ENCODE measurements around the gene ASB10. TPM values are rescaled to one million over a fixed set of nuclear protein-coding genes. Genes with fewer than 3 reads are reported as not detected.

The ASB10 gene
- total RNA-seq, 1 experiment from 2014 or later: not detected

DNA sequence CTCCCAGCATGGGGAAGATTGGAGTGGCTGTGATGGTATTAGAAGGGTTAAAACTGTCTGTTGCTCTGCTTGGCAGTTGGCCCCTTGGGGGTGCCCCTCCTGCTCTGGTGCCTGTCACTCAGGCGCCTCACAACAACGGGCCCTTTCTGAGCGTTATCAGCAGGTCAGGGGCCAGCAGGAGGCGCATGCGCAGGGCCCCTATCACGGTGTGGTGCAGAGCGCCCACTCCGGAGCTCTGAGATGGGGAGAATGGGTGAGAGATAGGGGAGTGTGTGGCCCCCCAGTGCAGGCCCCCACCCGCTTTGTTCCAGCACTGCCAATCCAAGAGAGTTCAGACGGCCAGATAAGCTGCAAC lies 44.4 kb downstream of the ASB10 start (continued):
- TF ChIP-seq, protein P1, sequence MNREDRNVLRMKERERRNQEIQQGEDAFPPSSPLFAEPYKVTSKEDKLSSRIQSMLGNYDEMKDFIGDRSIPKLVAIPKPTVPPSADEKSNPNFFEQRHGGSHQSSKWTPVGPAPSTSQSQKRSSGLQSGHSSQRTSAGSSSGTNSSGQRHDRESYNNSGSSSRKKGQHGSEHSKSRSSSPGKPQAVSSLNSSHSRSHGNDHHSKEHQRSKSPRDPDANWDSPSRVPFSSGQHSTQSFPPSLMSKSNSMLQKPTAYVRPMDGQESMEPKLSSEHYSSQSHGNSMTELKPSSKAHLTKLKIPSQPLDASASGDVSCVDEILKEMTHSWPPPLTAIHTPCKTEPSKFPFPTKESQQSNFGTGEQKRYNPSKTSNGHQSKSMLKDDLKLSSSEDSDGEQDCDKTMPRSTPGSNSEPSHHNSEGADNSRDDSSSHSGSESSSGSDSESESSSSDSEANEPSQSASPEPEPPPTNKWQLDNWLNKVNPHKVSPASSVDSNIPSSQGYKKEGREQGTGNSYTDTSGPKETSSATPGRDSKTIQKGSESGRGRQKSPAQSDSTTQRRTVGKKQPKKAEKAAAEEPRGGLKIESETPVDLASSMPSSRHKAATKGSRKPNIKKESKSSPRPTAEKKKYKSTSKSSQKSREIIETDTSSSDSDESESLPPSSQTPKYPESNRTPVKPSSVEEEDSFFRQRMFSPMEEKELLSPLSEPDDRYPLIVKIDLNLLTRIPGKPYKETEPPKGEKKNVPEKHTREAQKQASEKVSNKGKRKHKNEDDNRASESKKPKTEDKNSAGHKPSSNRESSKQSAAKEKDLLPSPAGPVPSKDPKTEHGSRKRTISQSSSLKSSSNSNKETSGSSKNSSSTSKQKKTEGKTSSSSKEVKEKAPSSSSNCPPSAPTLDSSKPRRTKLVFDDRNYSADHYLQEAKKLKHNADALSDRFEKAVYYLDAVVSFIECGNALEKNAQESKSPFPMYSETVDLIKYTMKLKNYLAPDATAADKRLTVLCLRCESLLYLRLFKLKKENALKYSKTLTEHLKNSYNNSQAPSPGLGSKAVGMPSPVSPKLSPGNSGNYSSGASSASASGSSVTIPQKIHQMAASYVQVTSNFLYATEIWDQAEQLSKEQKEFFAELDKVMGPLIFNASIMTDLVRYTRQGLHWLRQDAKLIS (CRISPR knock-in tag; IDR thresholded peaks at IDR 0.05; ENCODE audit: borderline replicate concordance): no peak
- TF ChIP-seq, protein P2, sequence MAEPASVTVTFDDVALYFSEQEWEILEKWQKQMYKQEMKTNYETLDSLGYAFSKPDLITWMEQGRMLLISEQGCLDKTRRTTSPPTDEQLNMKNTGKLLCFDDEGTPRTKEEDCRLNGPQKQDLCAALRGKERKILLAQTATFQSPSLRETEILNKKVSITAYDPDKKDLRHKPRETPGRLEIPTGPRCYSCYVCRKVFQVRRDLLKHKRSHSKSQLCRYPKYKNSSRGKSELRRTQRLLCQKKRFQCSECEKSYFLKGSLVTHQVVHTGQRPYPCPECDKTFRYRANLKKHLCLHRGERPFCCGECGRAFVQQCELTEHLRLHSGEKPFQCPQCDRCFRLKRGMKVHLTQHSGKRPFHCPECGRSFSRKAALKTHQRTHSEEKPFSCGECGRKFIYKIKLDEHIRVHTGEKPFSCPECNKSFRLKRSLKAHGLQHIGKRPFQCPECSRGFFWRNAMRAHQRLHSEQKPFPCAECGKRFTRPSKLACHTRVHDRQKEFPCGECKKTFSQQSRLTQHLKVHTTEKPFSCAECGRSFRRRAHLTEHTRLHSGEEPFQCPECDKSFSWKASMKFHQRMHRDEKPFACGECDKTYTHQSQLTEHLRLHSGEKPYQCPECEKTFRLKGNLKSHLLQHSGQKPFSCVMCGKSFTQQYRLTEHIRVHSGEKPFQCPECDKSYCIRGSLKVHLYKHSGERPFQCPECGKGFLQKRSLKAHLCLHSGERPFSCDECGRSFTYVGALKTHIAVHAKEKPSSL (CRISPR knock-in tag; conservative IDR thresholded peaks at IDR 0.05): no peak
- TF ChIP-seq TEAD4 (CRISPR knock-in tag; IDR thresholded peaks at IDR 0.05) (no peak), GRHL2 (CRISPR knock-in tag; IDR thresholded peaks at IDR 0.05; ENCODE audit: insufficient replicate concordance, severe bottlenecking) (no peak)
- TF ChIP-seq, protein P3, sequence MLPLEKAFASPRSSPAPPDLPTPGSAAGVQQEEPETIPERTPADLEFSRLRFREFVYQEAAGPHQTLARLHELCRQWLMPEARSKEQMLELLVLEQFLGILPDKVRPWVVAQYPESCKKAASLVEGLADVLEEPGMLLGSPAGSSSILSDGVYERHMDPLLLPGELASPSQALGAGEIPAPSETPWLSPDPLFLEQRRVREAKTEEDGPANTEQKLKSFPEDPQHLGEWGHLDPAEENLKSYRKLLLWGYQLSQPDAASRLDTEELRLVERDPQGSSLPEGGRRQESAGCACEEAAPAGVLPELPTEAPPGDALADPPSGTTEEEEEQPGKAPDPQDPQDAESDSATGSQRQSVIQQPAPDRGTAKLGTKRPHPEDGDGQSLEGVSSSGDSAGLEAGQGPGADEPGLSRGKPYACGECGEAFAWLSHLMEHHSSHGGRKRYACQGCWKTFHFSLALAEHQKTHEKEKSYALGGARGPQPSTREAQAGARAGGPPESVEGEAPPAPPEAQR (CRISPR knock-in tag; IDR thresholded peaks at IDR 0.05): no peak

DNA sequence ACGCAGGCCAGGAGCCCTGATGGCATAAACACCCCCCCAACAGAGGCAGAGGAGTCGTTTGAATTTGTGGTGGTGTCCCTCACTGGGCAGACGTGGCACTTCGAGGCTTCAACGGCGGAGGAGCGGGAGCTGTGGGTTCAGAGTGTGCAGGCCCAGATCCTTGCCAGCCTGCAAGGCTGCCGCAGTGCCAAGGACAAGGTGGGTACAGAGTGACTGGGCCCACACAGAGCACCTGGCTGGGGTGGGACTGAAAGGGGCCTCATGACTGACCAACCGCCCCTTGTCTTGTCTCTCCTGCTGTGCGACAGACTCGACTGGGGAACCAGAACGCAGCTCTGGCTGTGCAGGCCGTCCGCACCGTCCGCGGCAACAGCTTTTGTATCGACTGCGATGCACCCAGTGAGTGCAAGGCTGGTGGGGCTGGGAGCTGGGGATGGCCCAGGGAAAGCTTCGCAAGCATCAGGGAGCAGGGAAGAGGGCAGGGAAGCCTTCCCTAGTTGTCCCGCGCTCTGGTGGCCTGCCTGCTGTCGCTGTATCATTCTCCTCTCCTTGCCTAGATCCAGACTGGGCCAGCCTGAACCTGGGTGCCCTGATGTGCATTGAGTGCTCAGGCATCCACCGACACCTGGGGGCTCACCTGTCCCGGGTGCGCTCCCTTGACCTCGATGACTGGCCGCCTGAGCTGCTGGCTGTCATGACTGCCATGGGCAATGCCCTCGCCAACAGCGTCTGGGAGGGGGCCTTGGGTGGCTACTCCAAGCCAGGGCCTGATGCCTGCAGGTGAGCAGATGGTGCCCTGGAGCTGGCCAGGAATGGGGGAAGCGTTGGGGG lies 45.0 kb downstream of the ASB10 start:
- peak overlapping the region; percentile 89 for H3K27ac Mint-ChIP-seq
- H3K4me3 Mint-ChIP-seq: no peak overlapping the region
- peaks cover 27% of the 10 kb centered on the region for H3K36me3 Mint-ChIP-seq
- H3K4me1 Mint-ChIP-seq: peaks cover 21% of the 10 kb centered on the region
- ATAC-seq: no peak
- no peaks in the 10 kb centered on the region for H3K27me3 Mint-ChIP-seq (ENCODE audit: low read depth)
- ChIA-PET POLR2A (no interaction called here), CTCF (interaction anchor here (0.7 to 3.2 kb wide), 8 partner anchors 16 to 102 kb away, joined by 3 to 11 read pairs (median 4); partner anchors contain the start of gene ABCF2)
- no peak for DNase-seq (ENCODE audit: low spot score)
- no peak for TF ChIP-seq ZNF232 (CRISPR knock-in tag; IDR thresholded peaks at IDR 0.05)
- H3K9me3 Mint-ChIP-seq: no peaks in the 10 kb centered on the region

DNA sequence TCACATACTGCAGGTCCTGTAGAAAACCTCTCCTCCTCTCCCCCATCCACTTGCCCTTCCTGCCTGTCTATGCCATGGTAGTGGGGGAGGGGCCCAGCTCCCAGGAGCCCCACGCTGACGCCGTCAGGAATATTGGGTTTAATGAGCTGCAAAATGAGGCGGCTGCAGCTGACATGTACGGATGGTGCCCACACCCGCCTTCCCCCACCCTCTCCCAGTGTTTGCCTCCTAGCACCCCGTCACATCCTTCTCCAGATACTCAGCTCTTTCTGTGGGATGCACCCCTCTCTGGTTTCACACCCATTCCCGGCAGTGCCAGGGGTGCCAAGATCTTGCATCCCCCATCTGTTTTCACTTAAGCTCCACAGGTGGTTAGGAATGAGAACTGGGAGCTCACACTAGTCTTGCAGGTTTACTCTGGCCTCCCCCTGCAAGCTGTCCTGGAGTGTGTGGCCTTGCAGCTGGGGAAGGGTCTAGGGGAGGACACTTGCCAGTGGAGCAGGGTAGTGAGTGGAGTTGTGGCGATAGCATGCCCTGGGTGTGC lies 45.7 kb downstream of the ASB10 start:
- POLR2A ChIA-PET: interaction anchor here (0.6 kb wide), 1 partner anchor 29 kb away, joined by 3 read pairs; no protein-coding TSS in a partner anchor
- CTCF ChIA-PET: interaction anchor here (1.0 to 3.2 kb wide), 5 partner anchors 15 to 102 kb away, joined by 4 to 11 read pairs (median 5); no protein-coding TSS in a partner anchor
- H3K4me1 Mint-ChIP-seq: peaks cover 25% of the 10 kb centered on the region

More for the DNA sequence above, 45.7 kb downstream of the ASB10 start:
- Mint-ChIP-seq H3K4me3 (no peak overlapping the region), H3K27ac (no peak overlapping the region; the same call in 1 of the 2 replicates), H3K9me3 (no peaks in the 10 kb centered on the region), H3K36me3 (peaks cover 28% of the 10 kb centered on the region), H3K27me3 (ENCODE audit: low read depth) (no peaks in the 10 kb centered on the region)
- TF ChIP-seq, protein P4, sequence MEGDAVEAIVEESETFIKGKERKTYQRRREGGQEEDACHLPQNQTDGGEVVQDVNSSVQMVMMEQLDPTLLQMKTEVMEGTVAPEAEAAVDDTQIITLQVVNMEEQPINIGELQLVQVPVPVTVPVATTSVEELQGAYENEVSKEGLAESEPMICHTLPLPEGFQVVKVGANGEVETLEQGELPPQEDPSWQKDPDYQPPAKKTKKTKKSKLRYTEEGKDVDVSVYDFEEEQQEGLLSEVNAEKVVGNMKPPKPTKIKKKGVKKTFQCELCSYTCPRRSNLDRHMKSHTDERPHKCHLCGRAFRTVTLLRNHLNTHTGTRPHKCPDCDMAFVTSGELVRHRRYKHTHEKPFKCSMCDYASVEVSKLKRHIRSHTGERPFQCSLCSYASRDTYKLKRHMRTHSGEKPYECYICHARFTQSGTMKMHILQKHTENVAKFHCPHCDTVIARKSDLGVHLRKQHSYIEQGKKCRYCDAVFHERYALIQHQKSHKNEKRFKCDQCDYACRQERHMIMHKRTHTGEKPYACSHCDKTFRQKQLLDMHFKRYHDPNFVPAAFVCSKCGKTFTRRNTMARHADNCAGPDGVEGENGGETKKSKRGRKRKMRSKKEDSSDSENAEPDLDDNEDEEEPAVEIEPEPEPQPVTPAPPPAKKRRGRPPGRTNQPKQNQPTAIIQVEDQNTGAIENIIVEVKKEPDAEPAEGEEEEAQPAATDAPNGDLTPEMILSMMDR (IDR thresholded peaks at IDR 0.05): no peak
- no peak for TF ChIP-seq GRHL2 (CRISPR knock-in tag; IDR thresholded peaks at IDR 0.05; ENCODE audit: insufficient replicate concordance, severe bottlenecking)
- TF ChIP-seq TP53 (CRISPR knock-in tag; IDR thresholded peaks at IDR 0.05): no peak
- no peak for TF ChIP-seq PRRX2 (CRISPR knock-in tag; IDR thresholded peaks at IDR 0.05)
- TF ChIP-seq ATF1 (CRISPR knock-in tag; IDR thresholded peaks at IDR 0.05): no peak
- TF ChIP-seq, protein P5, sequence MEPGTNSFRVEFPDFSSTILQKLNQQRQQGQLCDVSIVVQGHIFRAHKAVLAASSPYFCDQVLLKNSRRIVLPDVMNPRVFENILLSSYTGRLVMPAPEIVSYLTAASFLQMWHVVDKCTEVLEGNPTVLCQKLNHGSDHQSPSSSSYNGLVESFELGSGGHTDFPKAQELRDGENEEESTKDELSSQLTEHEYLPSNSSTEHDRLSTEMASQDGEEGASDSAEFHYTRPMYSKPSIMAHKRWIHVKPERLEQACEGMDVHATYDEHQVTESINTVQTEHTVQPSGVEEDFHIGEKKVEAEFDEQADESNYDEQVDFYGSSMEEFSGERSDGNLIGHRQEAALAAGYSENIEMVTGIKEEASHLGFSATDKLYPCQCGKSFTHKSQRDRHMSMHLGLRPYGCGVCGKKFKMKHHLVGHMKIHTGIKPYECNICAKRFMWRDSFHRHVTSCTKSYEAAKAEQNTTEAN (CRISPR knock-in tag; IDR thresholded peaks at IDR 0.05): no peak
- no peak for TF ChIP-seq ZNF219 (CRISPR knock-in tag; IDR thresholded peaks at IDR 0.05; ENCODE audit: borderline replicate concordance)
- TF ChIP-seq FOXP1 (CRISPR knock-in tag; IDR thresholded peaks at IDR 0.05; ENCODE audit: borderline replicate concordance): no peak
- no peak for ATAC-seq
- no peak for DNase-seq (ENCODE audit: low spot score)
